GM21723 (cell line): Measurements from ENCODE around the gene FRMD4A.

Source experiments
- ATAC-seq: cut with Tn5 transposase; IDR thresholded peaks from one replicate; pipeline ENCODE4 v1.9.1; 2021; ENCODE audit warnings: mild to moderate bottlenecking, moderate library complexity; ENCODE audit not compliant: unreplicated experiment

Gene FRMD4A

DNA sequence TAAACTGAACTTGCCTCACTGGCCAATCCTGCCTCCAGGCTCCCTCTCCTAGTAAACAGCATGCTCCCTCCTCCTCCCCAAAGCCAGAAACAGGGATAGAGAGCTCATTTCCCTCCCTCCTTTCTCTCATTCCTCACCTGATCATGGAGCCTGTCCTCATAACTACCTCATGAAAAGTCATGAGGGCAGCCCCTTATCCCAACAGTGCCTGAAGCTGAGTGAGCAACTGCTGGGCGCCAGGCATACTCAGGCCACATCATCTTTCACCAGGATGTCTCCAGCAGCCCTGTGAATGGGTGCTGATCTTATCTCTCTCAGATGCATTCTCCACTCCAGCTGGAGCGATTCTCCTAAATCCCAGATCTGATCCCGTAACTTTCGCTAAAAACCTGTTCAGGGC is 436.8 kb downstream of the FRMD4A start:
- ATAC-seq = no peak

DNA sequence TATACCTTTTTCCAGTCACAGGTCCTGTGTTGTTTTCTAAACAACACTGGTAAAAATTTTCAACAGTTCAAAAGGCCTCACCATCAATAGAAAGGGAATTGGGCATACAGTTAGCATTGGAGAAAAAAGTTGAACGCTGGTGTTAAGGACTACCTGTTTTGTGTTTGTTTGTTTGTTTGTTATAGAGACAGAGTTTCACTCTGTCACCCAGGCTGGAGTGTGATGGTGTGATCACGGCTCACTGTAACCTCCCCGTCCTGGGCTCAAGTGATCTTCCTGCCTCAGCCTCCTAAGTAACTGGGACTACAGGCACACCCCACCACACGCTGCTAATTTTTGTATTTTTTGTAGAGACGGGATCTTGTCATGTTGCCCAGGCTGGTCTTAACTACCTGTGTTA is 437.9 kb downstream of the FRMD4A start:
- no peak for ATAC-seq

DNA sequence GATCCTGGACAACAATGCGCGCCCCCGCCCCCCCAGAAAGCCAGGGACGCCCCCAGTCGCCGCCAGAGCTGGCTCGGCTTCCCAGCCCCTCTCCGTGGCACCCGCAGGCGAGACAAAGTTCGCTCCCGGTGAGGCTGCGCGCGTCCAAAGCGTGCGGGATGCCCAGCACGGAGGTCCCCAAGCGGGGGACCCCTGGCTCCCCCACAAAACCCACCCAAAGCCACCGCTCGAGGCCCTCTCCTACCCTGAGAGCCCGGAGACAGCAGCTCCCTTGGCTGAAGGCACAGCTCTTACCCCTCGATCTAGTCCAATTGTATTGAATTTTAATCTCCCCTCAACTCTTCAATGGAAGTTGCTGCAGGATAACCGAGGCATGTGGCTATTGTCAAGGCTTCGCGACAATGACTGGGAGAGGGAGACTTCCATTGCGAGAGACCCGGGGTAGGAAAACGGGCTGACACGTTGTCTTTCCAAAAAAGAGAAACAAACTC is 438.7 kb downstream of the FRMD4A start:
- ATAC-seq = no peak

DNA sequence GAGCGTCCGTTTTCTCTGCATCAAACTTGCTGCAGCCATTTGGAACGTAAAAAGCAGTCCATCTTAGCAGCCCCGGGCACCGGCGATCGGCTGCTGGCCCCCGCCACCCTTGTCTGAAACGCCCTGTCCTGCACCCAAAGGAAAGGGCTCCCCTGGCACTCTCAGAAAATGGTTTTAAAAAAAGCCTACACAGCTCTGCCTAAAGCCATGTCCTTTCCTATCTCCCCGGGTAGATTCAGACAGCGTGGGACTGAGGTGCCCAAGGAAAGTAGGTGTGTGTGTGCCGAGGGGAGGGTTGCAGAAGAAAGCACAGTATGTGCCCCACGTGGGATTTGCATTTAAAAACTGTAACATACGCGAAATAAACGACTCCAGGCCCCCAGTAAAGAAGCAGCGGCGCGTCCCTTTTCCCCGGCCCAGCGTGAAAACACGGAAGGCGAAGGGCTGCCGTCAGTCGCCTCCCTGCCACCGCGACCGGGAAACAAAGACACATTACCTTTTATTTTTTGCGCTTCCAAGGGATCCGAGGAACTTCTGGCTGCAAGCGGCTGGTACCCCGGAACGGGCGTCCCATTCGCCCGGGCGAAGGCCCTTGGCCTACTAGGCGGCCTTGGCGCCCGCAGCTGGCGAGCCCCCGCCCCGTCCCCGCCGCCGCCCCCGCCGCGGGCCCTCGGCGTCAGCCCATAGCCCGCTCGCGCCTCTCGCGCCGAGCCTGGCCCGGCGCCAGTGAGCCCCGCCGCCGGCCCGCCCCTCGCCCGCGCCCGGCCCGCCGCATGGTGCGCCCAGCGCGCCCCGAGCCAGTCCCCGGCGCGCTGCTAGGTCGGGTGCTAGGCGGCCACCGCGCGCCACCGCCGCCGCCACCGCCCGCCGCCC is 439.4 kb downstream of the FRMD4A start:
- no peak for ATAC-seq

DNA sequence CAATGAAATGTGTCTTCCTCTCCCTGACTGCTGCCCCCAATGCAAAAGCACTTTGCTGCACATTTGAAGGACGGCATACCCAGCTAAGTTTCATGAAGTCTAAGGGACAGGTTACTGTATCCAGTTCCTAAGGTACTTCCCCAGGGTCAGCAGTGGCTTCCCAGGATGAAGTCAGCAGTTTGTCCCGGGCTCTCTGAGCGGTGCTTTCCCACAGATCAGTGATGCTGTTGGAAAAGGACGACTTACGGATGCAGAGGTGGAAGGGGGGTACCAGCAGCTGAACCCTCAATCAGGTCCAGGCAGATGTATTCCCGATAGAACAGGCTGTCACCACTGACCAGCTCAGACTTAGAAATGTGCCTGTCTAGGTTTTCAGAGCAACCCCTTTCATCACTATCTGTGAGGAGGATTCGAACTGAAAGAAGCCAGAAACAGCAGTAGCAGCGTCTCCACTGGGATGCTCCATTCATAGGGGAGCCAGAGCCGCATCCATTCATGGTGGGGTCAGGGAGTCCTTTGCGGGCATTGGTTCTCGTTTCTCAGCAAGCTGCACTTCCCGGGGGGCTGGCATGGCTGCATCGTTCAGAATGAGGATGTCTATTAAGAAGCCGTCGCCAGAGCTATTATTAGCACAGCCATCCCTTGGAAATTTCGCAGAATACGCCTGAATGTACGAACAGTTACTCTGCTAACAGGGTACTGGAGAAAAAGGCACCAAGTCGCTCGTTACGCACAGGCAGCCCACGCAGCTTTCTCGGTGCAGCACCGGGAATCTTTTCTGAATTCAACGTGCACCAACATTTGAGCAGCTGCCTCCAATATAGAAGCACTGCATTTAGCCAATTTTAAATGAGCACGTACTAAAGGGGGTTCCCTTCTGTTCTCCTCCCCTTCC is 440.2 kb downstream of the FRMD4A start:
- no peak for ATAC-seq

DNA sequence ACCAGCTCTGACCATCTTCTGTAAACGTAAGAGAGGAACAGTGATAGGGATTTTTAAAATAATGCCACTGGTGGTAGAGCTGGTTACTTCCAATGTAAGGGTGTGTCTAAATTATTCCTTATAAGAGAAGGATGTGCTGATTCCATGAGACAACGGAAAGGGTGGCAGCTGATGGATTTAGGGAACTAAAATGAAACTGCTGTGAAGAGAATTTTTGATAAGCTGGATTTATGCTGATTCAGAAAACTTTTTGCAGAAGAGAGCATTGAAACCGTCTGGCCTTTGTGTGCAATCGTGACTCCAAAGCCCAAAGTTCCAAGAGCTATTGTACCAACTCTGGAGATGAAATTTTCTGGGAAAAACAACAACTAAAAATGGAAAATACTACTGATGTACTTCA is 443.0 kb downstream of the FRMD4A start:
- no peak for ATAC-seq

DNA sequence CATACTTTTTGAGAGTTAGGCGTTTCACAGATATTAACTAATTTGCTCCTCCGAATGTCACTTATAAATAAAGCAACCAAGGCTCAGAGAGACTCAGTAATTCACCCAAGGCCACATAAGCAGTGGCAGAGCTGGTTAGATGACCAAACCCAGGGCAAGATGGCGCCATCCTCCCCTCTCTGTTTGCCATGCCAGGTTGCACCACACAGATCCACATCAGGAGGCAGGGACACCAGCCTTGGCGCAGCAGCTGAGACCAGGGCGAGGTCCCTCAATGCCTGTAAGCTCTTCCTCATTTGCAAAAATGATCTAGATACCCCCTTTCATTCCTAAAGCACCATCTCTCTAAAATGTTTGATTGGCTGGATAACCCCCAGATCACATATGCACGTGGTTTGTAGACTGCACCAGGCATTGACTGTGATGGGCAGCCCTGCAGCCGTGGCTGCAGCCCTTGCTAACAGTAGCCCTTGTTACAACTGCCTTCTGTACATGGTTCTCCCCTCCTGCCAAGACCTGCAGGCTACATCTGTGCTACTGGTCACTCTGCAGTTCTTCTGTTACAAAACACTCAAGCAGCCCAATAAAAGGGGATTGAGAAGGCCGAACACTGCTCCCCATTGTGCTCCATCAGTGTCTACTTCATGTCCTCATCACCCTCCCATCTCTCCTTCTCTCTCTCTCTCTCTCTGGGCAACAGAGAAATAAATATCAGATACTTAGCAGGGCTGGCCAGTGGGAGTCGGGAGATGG is 445.3 kb downstream of the FRMD4A start:
- no peak for ATAC-seq

DNA sequence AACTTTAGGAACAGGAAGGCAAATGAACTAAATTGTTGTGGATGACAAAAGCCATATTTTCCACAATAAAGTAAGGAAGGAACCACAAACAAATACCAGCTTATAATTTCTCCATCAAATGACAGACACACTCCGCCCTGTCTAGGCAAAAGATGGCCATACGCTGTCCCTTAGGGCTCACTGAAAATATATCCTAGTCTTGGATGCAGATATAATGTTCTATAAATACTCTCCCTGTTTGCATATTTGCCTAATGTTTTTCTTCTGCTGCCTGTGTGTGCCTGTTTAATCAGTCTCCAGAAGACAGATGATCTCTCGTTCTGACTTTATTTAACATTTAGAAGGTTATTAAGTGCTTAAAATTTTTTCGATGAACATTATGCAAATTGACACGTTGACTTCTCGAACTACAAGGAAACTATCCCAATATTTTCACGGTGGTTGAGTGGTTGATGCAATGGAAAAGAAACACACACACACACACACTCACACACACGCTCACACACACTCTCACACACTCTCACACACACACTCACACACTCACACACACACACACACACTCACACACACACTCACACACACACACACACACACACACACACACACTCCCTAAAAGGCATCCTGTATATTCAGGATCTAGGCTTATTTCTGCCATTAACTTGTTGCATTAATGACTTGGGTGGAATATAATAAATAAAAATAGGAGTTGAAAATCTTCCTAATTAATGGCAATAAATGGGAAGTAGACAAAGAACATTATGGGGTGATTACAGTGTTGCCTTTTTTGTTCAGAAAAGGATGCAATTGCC is 446.9 kb downstream of the FRMD4A start:
- ATAC-seq = no peak

DNA sequence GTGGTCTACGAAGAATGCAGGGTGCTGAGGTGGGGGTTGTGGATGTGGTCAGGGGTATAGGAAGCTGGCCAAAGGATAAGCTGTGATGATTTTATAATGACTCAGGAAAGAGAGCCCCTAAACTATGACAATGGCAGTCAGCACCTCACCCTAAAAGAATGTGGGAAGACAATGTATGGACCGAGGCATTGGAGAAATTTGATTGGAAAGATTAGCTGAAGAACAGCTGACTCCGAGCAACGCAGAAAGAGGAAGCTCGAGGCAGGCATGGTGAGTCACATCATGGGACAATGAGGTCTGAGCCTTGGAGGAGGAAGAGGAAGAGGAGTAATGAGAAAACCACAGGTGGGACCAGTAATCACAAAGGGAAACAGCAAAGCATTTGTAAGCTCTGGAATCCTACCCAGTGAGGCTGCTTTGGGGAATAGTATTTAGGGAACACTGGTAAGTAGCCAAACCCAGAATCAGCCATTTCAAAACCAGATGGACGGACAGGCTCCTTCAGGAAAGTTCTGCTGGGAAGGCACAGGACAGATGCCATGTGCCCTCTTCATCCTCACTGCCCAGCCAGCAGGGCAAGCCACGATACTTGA is 448.5 kb downstream of the FRMD4A start:
- ATAC-seq = no peak

DNA sequence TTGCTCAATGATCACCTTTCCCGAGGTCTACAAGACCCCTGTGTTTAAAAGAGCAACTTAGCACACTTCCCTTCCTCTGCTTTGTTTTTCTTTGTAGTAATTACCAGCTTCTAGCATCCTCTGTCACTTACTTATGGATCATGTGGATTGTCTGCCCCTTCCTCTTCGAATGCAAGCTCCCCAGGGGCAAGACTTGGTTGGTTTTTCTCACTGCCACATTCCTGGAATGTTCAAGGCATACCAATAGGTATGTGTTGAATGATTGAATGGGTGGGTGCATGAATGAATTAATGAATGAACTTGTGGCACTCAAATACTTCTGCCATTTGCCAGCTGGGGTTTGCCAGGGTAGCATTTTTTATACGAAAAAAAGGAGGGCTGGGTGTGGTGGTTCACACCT is 450.0 kb downstream of the FRMD4A start:
- no peak for ATAC-seq

DNA sequence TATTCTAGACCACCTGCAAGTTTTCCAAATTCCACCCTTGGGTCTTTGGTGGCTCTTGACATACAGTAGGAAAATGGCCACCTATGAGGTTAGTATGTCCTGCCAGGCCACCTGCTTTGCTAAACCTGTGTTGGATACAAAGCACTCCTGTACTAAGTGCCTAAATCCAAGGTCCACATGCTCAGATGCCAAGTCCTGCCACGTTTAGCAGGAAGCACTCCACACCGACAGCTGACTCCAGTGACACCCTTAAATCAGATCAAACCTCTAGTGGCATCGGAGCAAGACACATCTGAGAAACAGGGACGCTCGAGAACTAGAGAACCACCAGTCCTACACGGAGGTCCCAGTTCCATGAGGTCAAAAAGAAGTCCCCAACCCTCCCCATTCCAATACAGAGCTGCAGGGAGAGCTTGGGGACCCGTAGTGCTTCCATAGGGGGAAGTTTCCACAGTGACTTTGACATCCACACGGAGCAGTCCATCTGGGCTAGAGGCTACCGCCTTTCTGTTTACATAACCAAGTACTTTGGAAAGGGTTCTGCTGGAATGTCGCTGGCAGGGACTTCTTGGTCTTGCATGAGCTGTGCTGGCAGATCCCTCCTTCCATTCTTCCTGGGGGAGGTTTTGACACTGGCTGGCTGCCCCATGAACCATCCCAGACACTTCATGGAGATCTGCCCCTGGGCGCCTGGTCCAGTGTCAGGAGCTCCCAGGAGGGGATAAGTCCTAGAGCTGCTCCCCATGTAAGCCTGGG is 453.4 kb downstream of the FRMD4A start:
- no peak for ATAC-seq

DNA sequence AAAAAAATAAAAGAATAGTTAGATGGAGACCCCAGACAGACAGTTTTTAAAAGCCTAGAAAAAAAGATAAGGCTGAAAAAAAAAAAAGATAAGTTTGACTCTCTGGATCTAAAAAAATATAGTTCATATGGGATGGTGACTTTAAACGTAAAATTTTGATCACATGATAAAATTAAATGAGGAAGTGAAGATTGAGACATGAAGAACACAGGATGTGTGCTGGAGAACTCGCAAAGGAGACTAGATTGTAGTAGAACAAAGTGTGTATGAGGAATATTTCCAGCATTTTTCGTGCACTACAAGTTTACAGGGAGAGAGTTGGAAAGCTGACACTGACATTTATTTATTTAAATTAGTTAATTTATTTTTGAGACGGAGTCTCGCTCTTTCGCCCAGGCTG is 457.5 kb downstream of the FRMD4A start:
- no peak for ATAC-seq

DNA sequence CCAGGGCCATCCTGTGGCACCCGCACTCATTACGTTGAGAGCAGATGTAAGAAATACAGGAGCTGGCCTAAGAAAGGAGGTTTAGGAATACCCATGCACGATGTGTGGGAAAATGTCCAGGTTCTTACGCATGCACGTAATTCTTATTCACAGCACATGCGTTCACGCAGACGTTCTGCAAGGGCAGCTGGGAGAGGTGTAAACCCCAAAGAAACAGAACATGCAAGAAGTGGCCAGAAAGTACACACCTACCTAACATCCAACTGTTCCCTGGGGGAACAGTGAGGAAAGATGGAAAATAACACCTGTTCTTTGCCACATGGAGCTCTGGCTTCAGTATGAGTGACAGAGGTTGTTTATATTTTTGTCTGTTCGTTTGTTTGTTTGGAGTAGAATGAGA is 458.3 kb downstream of the FRMD4A start:
- no peak for ATAC-seq

DNA sequence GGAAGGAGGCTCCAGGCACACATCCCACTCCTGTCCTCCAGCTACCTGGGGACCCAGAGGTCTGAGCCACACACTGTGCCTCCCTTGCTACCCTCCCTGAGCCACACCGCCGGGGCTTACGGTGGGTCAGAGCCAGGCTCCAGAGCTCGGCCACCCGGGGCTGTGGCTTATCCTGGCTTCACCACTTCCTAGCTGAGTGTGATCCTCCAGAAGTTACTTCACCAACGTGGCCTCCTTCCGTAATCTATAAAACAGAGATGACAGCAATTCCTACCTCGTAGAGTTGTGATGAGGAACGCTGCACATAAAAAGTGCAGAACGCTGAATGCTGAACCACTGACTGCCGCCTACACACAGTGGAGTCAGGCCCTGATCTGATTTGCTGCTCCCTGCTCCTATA is 458.9 kb downstream of the FRMD4A start:
- no peak for ATAC-seq

DNA sequence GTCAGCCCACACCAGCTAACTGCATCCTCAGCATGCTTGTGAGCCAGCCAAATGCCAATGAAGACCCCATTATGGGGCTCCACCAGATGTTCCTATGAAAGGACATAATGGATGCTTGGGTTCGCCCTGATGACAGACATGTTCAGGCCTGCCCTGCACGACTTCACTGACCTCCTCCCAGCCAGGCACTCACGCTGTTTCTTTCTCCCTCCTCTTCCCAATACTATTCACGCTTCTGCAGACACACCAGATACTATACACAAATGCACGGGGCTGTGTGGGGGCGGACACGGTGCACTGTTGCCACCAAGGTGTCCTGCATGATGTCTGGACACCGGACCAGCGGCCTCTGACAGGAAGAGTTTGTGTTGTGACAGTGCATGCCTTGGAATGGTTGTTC is 459.7 kb downstream of the FRMD4A start:
- ATAC-seq = no peak

DNA sequence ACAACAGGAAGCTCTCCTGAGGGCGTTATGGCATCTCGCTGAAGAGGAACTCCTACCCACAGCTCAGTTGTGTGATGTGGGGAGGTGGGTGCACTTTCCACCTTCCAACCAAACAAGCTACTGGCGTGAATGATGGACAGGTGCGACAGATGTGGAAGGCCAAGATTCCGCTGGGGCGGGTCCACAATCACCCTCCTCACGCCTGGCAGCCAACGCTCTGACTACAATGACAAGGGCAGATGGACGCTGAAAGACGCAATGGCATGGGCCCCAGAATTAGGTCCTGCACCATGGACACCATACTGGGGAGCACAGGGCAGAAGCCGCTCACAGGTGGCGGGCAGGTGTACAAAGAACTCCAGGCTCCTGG is 461.4 kb downstream of the FRMD4A start:
- ATAC-seq = no peak

DNA sequence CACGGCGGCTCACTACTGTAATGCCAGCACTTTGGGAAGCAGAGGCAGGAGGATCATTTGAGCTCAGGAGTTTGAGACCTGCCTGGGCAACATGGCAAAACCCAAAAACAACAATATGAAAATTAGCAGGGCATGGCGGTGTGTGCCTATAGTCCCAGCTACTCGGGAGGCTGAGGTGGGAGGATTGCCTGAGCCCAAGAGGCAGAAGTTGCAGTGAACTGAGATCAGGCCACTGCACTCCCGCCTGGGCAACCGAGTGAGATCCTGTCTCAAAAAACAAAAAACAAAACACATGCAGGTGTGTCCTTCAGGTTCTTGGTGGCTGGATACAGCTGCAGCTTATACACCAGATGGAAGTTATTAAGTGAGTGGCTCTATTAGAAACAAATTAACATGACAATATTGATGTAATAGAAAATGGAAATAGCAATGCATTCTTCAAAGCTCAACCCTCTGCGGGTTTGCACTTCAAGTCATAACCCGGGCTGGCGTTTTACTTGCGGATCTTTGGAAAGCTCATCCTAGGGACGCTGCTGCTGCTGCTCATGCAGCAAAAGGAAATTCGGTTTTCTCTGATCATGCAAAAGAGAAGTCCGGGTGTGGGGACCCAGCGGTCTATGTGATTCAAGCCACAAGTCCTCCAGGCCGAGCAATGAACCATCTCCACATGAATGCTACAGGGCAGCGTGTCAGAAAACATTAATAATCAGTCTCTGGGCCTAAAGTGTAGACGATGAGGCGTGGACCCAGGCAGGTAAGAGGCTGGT is 462.0 kb downstream of the FRMD4A start:
- no peak for ATAC-seq

DNA sequence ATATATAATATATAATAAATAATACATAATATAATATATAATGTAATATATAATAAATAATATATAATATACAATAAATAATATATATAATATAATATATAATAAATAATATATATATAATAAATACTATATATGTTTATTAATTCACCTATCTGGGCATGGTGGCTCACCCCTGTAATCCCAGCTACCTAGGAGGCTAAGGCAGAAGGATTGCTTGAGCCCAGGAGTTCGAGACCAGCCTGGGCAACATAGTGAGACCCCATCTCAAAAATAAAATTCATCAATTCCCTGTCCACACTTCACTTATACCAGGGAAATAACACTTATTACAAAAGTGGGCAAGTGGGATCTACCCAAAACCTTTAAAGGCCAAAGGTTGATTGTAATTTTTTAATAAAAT is 462.9 kb downstream of the FRMD4A start:
- no peak for ATAC-seq
